ENCODE measurements around the gene PRKAG2.

Gene PRKAG2

GRCh38 chr7:151801291-151801690, 75.6 kb downstream of the PRKAG2 start:
- DNase-seq (ENCODE audit: low spot score) = no peak

- no peak for DNase-seq (ENCODE audit: low spot score)
Observed at GRCh38 chr7:151800861-151801260, 76.1 kb downstream of the PRKAG2 start.

GRCh38 chr7:151800391-151800790, 76.5 kb downstream of the PRKAG2 start:
- no peak for DNase-seq (ENCODE audit: low spot score)

- DNase-seq (ENCODE audit: low spot score) = no peak
Observed at GRCh38 chr7:151799506-151799905, 77.4 kb downstream of the PRKAG2 start.

GRCh38 chr7:151798851-151799448, 78.0 kb downstream of the PRKAG2 start:
- no peak for DNase-seq (ENCODE audit: low spot score)

GRCh38 chr7:151797667-151798307, 79.1 kb downstream of the PRKAG2 start:
- DNase-seq (ENCODE audit: low spot score) = peak; percentile 35

GRCh38 chr7:151796871-151797537, 79.9 kb downstream of the PRKAG2 start:
- DNase-seq (ENCODE audit: low spot score) = no peak

GRCh38 chr7:151796091-151796870, 80.6 kb downstream of the PRKAG2 start:
- DNase-seq (ENCODE audit: low spot score) = no peak

- no peak for DNase-seq (ENCODE audit: low spot score)
Observed at GRCh38 chr7:151795168-151795811, 81.6 kb downstream of the PRKAG2 start.

GRCh38 chr7:151794508-151795167, 82.3 kb downstream of the PRKAG2 start:
- no peak for DNase-seq (ENCODE audit: low spot score)

GRCh38 chr7:151793991-151794507, 82.9 kb downstream of the PRKAG2 start:
- DNase-seq (ENCODE audit: low spot score) = no peak

- no peak for DNase-seq (ENCODE audit: low spot score)
Observed at GRCh38 chr7:151793531-151793951, 83.4 kb downstream of the PRKAG2 start.

GRCh38 chr7:151792636-151793035, 84.3 kb downstream of the PRKAG2 start:
- DNase-seq (ENCODE audit: low spot score) = no peak

GRCh38 chr7:151792086-151792485, 84.8 kb downstream of the PRKAG2 start:
- no peak for DNase-seq (ENCODE audit: low spot score)

GRCh38 chr7:151790830-151791620, 85.9 kb downstream of the PRKAG2 start:
- DNase-seq (ENCODE audit: low spot score) = no peak

- no peak for DNase-seq (ENCODE audit: low spot score)
Observed at GRCh38 chr7:151790095-151790829, 86.7 kb downstream of the PRKAG2 start.

GRCh38 chr7:151789380-151789947, 87.5 kb downstream of the PRKAG2 start:
- DNase-seq (ENCODE audit: low spot score) = no peak

- DNase-seq (ENCODE audit: low spot score) = no peak
Observed at GRCh38 chr7:151787348-151787747, 89.6 kb downstream of the PRKAG2 start.

GRCh38 chr7:151786936-151787335, 90.0 kb downstream of the PRKAG2 start:
- no peak for DNase-seq (ENCODE audit: low spot score)
